Brain microvascular endothelial cell (primary cell): ENCODE measurements around the gene SRRM2.

Experiments
- DNase-seq: peaks from one replicate; pipeline ENCODE4 v3.0.0-alpha.2; 2020
- H3K27ac ChIP-seq: fragments of 250-450 bp; sonication (Bioruptor Pico); 2 replicates; pipeline ENCODE4 v1.5.1; 2020; ENCODE audit warnings: mild to moderate bottlenecking, moderate library complexity
- H3K27me3 ChIP-seq: fragments of 250-450 bp; sonication (Bioruptor Pico); replicated peaks from 2 replicates; pipeline ENCODE4 v1.5.1; 2020; ENCODE audit warnings: mild to moderate bottlenecking
- H3K36me3 ChIP-seq: fragments of 250-450 bp; sonication (Bioruptor Pico); replicated peaks from 2 replicates; pipeline ENCODE4 v1.5.1; 2020; ENCODE audit warnings: mild to moderate bottlenecking
- H3K4me3 ChIP-seq: 2 replicates; pipeline ENCODE4 v1.5.1; 2011; ENCODE audit warnings: low read depth, mild to moderate bottlenecking, control low read depth, low read length, moderate library complexity
- CTCF ChIP-seq: IDR thresholded peaks from 2 replicates; pipeline ENCODE4 v1.5.1; 2011; ENCODE audit warnings: low read depth, mild to moderate bottlenecking, moderate library complexity, low read length, control low read depth, inconsistent platforms; ENCODE audit errors: missing control alignments
- in situ Hi-C: cut with HindIII; loops from 2 replicates; pipeline ENCODE4 v1.10.0; 2017; ENCODE audit warnings: low sequenced_read_pairs, low pct_ligation_motif_present

The SRRM2 gene

GRCh38 chr16:2706085-2706484 is 46.4 kb upstream of the SRRM2 start:
- no peaks in the 10 kb centered on the region for H3K27me3 ChIP-seq
- in situ Hi-C loops = no loop called here
- DNase-seq = no peak
- no peak overlapping the region for H3K27ac ChIP-seq
- H3K36me3 ChIP-seq = peaks cover 49% of the 10 kb centered on the region
- H3K4me3 ChIP-seq = no peak overlapping the region
- TF ChIP-seq CTCF = no peak

- Histone ChIP-seq H3K36me3 (peaks cover 43% of the 10 kb centered on the region), H3K4me3 (no peak overlapping the region), H3K27me3 (no peaks in the 10 kb centered on the region), H3K27ac (no peak overlapping the region)
- no peak for TF ChIP-seq CTCF
- DNase-seq = no peak
- in situ Hi-C loops = no loop called here
Measured at GRCh38 chr16:2706611-2707311, 45.7 kb upstream of the SRRM2 start.

GRCh38 chr16:2707368-2708289 is 44.8 kb upstream of the SRRM2 start:
- peaks cover 36% of the 10 kb centered on the region for H3K36me3 ChIP-seq
- in situ Hi-C loops = no loop called here
- no peak overlapping the region for H3K4me3 ChIP-seq
- H3K27ac ChIP-seq = no peak overlapping the region
- TF ChIP-seq CTCF = no peak
- DNase-seq = no peak
- no peaks in the 10 kb centered on the region for H3K27me3 ChIP-seq

- TF ChIP-seq CTCF = no peak
- Histone ChIP-seq H3K27me3 (no peaks in the 10 kb centered on the region), H3K4me3 (no peak overlapping the region), H3K27ac (no peak overlapping the region), H3K36me3 (peaks cover 30% of the 10 kb centered on the region)
- in situ Hi-C loops = no loop called here
- DNase-seq = no peak
Measured at GRCh38 chr16:2708290-2708639, 44.2 kb upstream of the SRRM2 start.

- DNase-seq = no peak
- peaks cover 26% of the 10 kb centered on the region for H3K36me3 ChIP-seq
- no peak overlapping the region for H3K4me3 ChIP-seq
- no peaks in the 10 kb centered on the region for H3K27me3 ChIP-seq
- H3K27ac ChIP-seq = no peak overlapping the region
- in situ Hi-C loops = no loop called here
- no peak for TF ChIP-seq CTCF
Measured at GRCh38 chr16:2708955-2709587, 43.4 kb upstream of the SRRM2 start.
